Uterus (tissue), 2 donors: ENCODE measurements around the gene TNFRSF6B.

Experiments used
- CTCF ChIP-seq, 4 experiments: fragments of 200-600 bp in 2 of 4; fragments of 450-650 bp in 2 of 4; sonication (generic) in 2 of 4; IDR thresholded peaks; one replicate each; pipeline ENCODE4 v1.5.1; 2016 to 2019; ENCODE audit warnings: antibody characterized with exemption in 4 of 4, mild to moderate bottlenecking in 2 of 4, moderate library complexity in 1 of 4
- POLR2A ChIP-seq, 2 donors: fragments of 450-650 bp; IDR thresholded peaks; one replicate each; pipeline ENCODE4 v1.6.1; 2016; ENCODE audit warnings: antibody characterized with exemption in 2 of 2, mild to moderate bottlenecking in 1 of 2, moderate library complexity in 1 of 2

DNA sequence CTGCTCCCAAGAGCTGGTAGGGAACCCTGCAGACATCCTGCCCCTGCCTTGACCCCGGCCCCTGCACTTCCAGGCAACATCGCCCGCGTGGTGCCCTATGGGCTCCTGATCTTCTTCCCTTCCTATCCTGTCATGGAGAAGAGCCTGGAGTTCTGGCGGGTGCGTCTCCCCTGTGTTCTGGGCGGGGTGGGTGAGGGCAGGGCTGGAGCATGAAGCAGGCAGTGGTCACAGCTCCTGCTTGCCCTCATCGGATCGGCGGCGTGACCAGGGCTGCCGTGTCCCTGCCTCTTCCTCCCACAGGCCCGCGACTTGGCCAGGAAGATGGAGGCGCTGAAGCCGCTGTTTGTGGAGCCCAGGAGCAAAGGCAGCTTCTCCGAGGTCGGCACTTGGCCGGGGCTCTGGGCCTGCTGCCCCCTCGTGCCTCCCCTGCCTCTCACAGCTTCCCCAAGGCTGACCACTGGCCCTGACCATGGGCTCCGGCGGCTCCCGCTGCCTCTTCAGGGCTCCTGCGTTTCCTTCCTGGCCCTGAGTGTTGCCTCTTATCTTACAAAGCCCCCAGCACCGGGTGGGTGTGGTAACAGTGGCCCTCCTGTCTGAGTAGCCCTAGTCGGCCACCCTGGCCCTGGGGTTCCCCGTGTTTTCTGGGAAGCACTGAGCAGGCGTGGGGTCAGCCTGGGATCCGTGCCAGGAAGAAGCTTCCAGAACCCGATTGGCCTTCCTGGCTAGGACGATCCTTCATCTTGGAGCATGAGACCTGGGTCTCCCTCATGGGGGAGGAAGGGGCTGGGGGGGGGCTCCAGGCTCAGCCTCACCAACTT is 8.0 kb upstream of the TNFRSF6B start:
- no peak for TF ChIP-seq CTCF (IDR thresholded peaks at IDR 0.05)
- no peak for TF ChIP-seq POLR2A (IDR thresholded peaks at IDR 0.05)
